ENCODE measurements around the gene NUP50.
"Not testable (repeated sequence)": the region's sequence is repeated elsewhere in the genome, so short reads cannot be mapped to it uniquely, and the experiment has no call there.

The NUP50 gene

DNA sequence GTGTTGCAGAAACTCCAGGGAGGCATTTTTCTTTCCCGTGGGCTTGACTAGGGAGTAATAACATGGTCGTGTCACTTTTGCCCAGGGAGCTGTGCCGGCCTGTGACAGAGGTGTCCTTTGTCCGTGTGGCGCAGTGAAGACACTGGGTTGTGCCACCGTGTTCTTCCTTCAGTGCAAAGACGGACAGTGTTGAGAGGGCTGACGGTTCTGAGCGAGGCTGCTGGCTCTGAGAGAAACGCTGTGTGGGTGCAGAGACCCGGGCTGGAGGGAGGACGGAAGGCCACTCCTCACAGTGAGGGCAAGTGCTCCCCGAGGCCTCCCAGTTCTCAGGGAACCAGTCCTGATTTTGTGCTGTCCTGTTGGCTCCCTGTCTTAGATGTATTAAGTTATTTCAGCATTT is 20.2 kb downstream of the NUP50 start:
- no peak for DNase-seq (ENCODE audit: low read depth)
- TF ChIP-seq, protein P1, sequence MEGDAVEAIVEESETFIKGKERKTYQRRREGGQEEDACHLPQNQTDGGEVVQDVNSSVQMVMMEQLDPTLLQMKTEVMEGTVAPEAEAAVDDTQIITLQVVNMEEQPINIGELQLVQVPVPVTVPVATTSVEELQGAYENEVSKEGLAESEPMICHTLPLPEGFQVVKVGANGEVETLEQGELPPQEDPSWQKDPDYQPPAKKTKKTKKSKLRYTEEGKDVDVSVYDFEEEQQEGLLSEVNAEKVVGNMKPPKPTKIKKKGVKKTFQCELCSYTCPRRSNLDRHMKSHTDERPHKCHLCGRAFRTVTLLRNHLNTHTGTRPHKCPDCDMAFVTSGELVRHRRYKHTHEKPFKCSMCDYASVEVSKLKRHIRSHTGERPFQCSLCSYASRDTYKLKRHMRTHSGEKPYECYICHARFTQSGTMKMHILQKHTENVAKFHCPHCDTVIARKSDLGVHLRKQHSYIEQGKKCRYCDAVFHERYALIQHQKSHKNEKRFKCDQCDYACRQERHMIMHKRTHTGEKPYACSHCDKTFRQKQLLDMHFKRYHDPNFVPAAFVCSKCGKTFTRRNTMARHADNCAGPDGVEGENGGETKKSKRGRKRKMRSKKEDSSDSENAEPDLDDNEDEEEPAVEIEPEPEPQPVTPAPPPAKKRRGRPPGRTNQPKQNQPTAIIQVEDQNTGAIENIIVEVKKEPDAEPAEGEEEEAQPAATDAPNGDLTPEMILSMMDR (conservative IDR thresholded peaks at IDR 0.05; ENCODE audit: low read length): no peak
- H3K4me3 ChIP-seq (ENCODE audit: low read length): no peak overlapping the region

DNA sequence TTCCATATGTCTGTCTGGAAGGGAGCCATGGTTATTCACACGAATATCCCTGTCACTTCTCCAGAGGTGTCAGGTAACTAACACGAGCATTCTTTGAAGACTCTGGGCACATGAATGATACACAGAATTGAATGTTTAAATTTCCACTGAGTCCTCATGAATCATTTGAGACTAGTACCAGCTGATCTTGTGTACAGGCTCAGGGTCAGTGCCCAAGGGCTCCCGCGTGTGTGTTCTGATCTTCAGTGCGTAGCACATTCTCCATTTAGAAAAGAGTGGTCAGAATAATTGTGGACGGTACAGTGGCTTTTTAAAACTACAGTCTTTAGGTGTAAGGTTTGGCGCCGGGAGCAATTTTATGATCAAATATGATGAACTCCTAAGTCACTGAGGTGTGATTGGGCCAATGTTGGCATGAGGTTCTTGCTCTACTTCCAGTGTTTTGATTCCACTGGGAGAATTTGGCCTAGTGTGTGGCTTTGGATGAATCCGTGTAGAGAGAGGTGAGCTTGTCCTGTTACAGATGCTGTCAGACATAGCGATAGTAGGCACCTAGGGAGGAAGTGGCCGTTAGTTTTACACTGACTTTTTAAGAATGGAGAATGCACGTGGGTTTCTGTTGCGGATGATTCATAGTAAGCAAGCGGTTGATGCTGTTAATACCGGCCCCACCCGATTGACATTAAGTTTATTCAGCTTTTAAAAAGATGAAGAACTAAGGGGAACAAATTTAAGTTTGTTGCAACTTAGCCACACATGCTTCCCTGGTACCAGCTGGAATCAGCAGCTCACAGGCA is 22.2 kb downstream of the NUP50 start:
- no peak overlapping the region for H3K4me3 ChIP-seq (ENCODE audit: low read length)
- TF ChIP-seq, protein P1 (conservative IDR thresholded peaks at IDR 0.05; ENCODE audit: low read length): no peak
- no peak for DNase-seq (ENCODE audit: low read depth)

DNA sequence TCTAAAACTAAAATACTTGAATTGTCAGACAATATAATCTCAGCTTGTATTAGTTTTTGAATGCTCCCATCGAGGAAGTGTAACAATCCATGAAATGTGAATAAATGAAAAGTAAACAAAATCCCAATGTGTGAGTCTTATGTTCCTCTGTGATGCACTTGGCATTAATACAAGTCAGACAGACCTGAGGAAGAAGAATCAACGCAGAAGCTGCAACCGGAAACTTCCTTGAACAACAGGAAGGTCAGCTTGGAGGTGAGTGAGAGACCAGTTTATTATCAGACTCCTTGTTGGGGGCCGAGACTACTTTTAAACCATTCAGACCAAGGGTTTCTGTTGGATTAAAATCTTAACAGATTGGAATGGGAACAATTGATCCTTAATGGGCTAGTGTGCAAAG is 24.2 kb downstream of the NUP50 start:
- DNase-seq (ENCODE audit: low read depth): no peak
- H3K4me3 ChIP-seq (ENCODE audit: low read length): no peak overlapping the region
- TF ChIP-seq, protein P1 (conservative IDR thresholded peaks at IDR 0.05; ENCODE audit: low read length): no peak

DNA sequence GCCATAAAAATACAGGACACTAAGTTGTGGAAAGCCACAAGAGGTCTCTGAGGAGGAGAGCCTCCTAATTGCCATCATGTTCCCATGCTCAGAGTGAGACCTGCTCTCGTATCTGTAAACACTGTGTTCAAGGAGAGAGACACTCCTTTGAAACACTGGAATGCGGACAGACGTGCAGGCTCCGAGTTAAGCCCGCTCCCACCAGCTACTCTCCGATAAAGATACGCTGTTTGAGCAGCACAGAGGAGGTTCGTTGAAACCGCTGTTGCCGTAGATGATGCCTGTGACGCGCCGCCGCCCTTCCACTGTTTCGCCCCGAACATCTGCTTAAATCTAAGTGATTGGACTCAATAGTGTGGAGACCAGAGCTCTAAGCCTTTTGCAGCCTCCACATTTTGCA is 25.1 kb downstream of the NUP50 start:
- TF ChIP-seq, protein P1 (conservative IDR thresholded peaks at IDR 0.05; ENCODE audit: low read length): no peak
- H3K4me3 ChIP-seq (ENCODE audit: low read length): no peak overlapping the region
- DNase-seq (ENCODE audit: low read depth): no peak

DNA sequence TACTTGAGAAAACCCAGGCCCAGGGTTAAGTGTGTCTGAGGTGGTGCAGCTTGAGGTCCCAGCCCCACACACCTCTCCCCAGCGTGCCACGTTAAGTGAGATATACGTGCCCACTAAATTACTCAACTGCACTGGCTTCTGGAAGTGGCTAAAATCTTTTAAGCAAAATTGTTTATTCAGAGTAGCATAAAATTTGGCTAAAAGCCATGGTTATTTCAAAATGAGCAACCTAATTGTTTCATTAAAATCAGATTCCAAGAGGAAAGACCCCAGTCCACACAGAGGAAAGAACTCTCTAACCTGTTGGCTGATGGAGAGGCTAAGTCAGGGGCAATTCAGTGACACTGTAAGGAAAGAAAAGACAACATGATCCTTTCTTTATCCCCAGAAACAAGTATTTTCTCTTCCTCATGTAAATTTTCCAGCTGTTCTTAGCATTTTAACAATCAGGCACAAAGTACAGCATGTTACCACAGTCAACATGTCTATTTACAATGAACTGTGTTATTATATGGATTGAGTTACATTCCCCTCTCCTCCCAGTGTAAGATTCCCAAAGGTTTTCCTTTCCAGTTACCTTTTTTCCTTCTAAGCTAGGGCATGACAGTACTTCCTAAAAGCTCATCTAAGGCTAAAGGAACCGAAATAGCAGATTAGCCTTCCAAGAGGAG is 26.6 kb downstream of the NUP50 start:
- TF ChIP-seq, protein P1 (conservative IDR thresholded peaks at IDR 0.05; ENCODE audit: low read length): no peak
- H3K4me3 ChIP-seq (ENCODE audit: low read length): no peak overlapping the region
- DNase-seq (ENCODE audit: low read depth): no peak

DNA sequence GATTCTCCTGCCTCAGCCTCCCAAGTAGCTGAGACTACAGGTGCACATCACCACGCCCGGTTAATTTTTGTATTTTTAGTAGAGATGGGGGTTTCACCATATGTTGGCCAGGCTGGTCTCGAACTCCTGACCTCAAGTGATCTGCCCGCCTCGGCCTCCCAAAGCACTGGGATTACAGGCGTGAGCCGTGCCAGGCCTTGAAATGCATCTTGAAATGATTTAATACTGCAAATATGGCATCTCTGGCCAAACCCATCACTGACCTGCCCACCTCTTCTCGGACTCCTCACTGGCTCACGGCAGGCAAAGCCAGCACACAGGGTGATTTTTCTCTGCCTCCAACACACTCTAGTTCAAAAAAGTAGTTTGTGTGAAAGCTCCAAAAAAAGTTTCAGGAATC is 28.0 kb downstream of the NUP50 start:
- not testable (repeated sequence) for DNase-seq (ENCODE audit: low read depth); H3K4me3 ChIP-seq (ENCODE audit: low read length)

DNA sequence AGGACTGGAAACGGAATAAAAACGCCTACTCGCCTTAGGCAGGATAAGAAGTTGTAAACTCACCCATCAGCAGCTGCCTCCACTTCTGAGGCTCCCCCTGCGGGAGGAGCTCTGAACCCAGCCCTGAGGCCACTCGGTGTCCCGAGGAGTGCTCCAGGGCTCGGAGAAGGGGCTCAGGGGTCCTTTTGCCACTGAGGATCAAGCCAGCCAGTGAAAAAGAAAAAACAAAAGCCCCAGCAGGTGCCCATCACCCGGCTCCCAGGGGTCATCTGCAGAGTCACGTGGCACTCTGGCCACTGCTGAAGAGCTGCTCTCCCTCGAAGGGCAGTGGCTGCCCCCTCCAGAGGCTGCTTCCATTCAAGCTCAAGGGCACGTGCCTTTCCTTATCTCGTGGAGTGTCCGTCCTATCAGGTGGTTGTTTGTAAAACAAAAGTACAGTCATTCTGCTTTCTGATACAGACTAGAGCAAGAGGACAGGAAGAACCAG is 29.0 kb downstream of the NUP50 start:
- no peak for DNase-seq (ENCODE audit: low read depth)
- H3K4me3 ChIP-seq (ENCODE audit: low read length): no peak overlapping the region
- TF ChIP-seq, protein P1 (conservative IDR thresholded peaks at IDR 0.05; ENCODE audit: low read length): peak; percentile 6; the same call in 1 of the 2 replicates
